AML-193 (cell line): ENCODE results near the gene CFAP53.
"Not testable (repeated sequence)": the region's sequence is repeated elsewhere in the genome, so short reads cannot be mapped to it uniquely, and the experiment has no call there.

Experiments
- DNase-seq, 2 experiments: peaks; one replicate each; lab custom pipeline; 2025; lab: John Stamatoyannopoulos, UW

CFAP53 gene

GRCh38 chr18:50272568-50272967, 6.3 kb upstream of the CFAP53 start:
- no peak for DNase-seq

- no peak for DNase-seq
These were observed 1.9 kb upstream of the CFAP53 start for GRCh38 chr18:50268022-50268747.

- no peak for DNase-seq
These were observed 3.3 kb downstream of the CFAP53 start for GRCh38 chr18:50262977-50263376.

- no peak for DNase-seq
These were observed 15.4 kb downstream of the CFAP53 start for GRCh38 chr18:50250935-50251334.

- DNase-seq, result no peak
These were observed 16.7 kb downstream of the CFAP53 start for GRCh38 chr18:50249576-50249975.

GRCh38 chr18:50247561-50247960, 18.7 kb downstream of the CFAP53 start:
- DNase-seq, result no peak

GRCh38 chr18:50241768-50242167, 24.5 kb downstream of the CFAP53 start:
- DNase-seq, result not testable (repeated sequence)

- no peak for DNase-seq
These were observed 26.2 kb downstream of the CFAP53 start for GRCh38 chr18:50240080-50240563.

- DNase-seq, result no peak
These were observed 33.9 kb downstream of the CFAP53 start for GRCh38 chr18:50232419-50232818.

GRCh38 chr18:50231621-50232020, 34.7 kb downstream of the CFAP53 start:
- no peak for DNase-seq

- DNase-seq, result not testable (repeated sequence)
These were observed 46.0 kb downstream of the CFAP53 start for GRCh38 chr18:50220249-50220648.

- DNase-seq, result peak; percentile 29 to 36
These were observed 47.7 kb downstream of the CFAP53 start for GRCh38 chr18:50218432-50219197.

- DNase-seq, result no peak
These were observed 57.0 kb downstream of the CFAP53 start for GRCh38 chr18:50209311-50209710.

GRCh38 chr18:50207722-50208121, 58.6 kb downstream of the CFAP53 start:
- no peak for DNase-seq

- DNase-seq, result no peak
These were observed 62.3 kb downstream of the CFAP53 start for GRCh38 chr18:50203801-50204604.

- DNase-seq, result no peak
These were observed 64.7 kb downstream of the CFAP53 start for GRCh38 chr18:50201476-50202018.

- DNase-seq, result no peak
These were observed 66.4 kb downstream of the CFAP53 start for GRCh38 chr18:50199921-50200320.

- DNase-seq, result no peak
These were observed 66.9 kb downstream of the CFAP53 start for GRCh38 chr18:50199346-50199855.

- DNase-seq, result no peak
These were observed 70.0 kb downstream of the CFAP53 start for GRCh38 chr18:50196261-50196660.

- no peak for DNase-seq
These were observed 70.6 kb downstream of the CFAP53 start for GRCh38 chr18:50195689-50196088.

- DNase-seq, result no peak
These were observed 71.4 kb downstream of the CFAP53 start, which contains the start of gene MYO5B for GRCh38 chr18:50194631-50195532. Gene MYO5B (minus strand): TSS chr18:50195147. CDS start chr18:50194793, 354 bp downstream.
